H1 (cell line): ENCODE results near the gene IARS2. TPM values are rescaled to one million over a fixed set of nuclear protein-coding genes. Genes with fewer than 3 reads are reported as not detected.

Experiments used
- CTCF ChIA-PET: fragments of 300-600 bp; sonication (Branson Sonifier 250); formaldehyde crosslinking; loops from one replicate; lab custom pipeline; 2021; ENCODE audit not compliant: partially characterized antibody; lab: Charles Lee
- POLR2A ChIA-PET: fragments of 300-600 bp; sonication (Branson Sonifier 250); formaldehyde crosslinking; loops from one replicate; lab custom pipeline; 2021; ENCODE audit warnings: inconsistent platforms; ENCODE audit not compliant: partially characterized antibody; lab: Charles Lee
- DNase-seq, 2 experiments: peaks; one replicate each; pipeline versions ENCODE4 v3.0.0 to v3.0.0-alpha.2; 2010 to 2022; ENCODE audit warnings: low spot score in 2 of 2, low read depth in 1 of 2, mixed read lengths in 1 of 2
- FAIRE-seq: peaks from 2 replicates; lab custom pipeline; 2011; peaks lifted over from hg19 to GRCh38; lab: Jason Lieb, UNC
- H2AFZ ChIP-seq: 2 replicates; pipeline ENCODE4 v1.8.1; 2012; ENCODE audit warnings: low read length, inconsistent platforms
- H2AK5ac ChIP-seq: 2 replicates; pipeline ENCODE4 v1.6.1; 2013; ENCODE audit warnings: low read depth, low read length
- H2BK120ac ChIP-seq: replicated peaks from 2 replicates; pipeline ENCODE3; 2013; ENCODE audit warnings: low read depth, low read length, inconsistent platforms
- H2BK12ac ChIP-seq: 2 replicates; pipeline ENCODE4 v1.6.1; 2013; ENCODE audit warnings: low read depth, low read length
- H2BK15ac ChIP-seq: 2 replicates; pipeline ENCODE4 v1.6.1; 2013; ENCODE audit warnings: low read length
- H2BK20ac ChIP-seq: 2 replicates; pipeline ENCODE4 v1.6.1; 2013; ENCODE audit warnings: low read length
- H2BK5ac ChIP-seq: 2 replicates; pipeline ENCODE4 v1.6.1; 2013; ENCODE audit warnings: low read depth, low read length
- H3K14ac ChIP-seq: 2 replicates; pipeline ENCODE4 v1.6.1; 2013; ENCODE audit warnings: inconsistent platforms; ENCODE audit not compliant: insufficient read length
- H3K18ac ChIP-seq: 2 replicates; pipeline ENCODE4 v1.6.1; 2013; ENCODE audit warnings: low read length; ENCODE audit errors: extremely low read depth
- H3K23ac ChIP-seq: 2 replicates; pipeline ENCODE4 v1.6.1; 2013; ENCODE audit warnings: inconsistent platforms; ENCODE audit not compliant: insufficient read length
- H3K23me2 ChIP-seq: 2 replicates; pipeline ENCODE4 v1.6.1; 2013; ENCODE audit warnings: low read depth, low read length
- H3K27ac ChIP-seq: 2 replicates; pipeline ENCODE4 v1.6.1; 2011; ENCODE audit warnings: low read depth, low read length, inconsistent platforms
- H3K27me3 ChIP-seq, 4 experiments: replicated peaks in 1 of 4; 1 replicate in 1 of 4; 2 replicates in 3 of 4; pipeline versions ENCODE4 v1.6.1 to v1.8.1; 2011 to 2013; ENCODE audit warnings: low read length in 3 of 4, mild to moderate bottlenecking in 3 of 4, inconsistent platforms in 2 of 4, mixed read lengths in 2 of 4, moderate library complexity in 1 of 4; ENCODE audit not compliant: control insufficient read depth in 3 of 4, insufficient read depth in 3 of 4; ENCODE audit errors: extremely low read depth in 1 of 4
- H3K36me3 ChIP-seq, 4 experiments: 2 replicates each; pipeline versions ENCODE4 v1.6.1 to v1.8.1; 2011 to 2013; ENCODE audit warnings: mild to moderate bottlenecking in 4 of 4, low read length in 3 of 4, moderate library complexity in 2 of 4, control low read depth in 1 of 4, inconsistent platforms in 1 of 4; ENCODE audit not compliant: insufficient read depth in 4 of 4, control insufficient read depth in 2 of 4
- H3K4ac ChIP-seq: replicated peaks from 2 replicates; pipeline ENCODE3; 2013; ENCODE audit warnings: low read length, low read depth, mixed read lengths, inconsistent platforms; ENCODE audit not compliant: insufficient read length
- H3K4me1 ChIP-seq, 4 experiments: replicated peaks in 1 of 4; 1 replicate in 1 of 4; 2 replicates in 3 of 4; pipeline versions ENCODE4 v1.6.1 to v1.8.1; 2011 to 2013; ENCODE audit warnings: low read length in 3 of 4, inconsistent platforms in 2 of 4, mixed read lengths in 1 of 4; ENCODE audit not compliant: insufficient read depth in 4 of 4, control insufficient read depth in 3 of 4
- H3K4me2 ChIP-seq, 2 experiments: 2 replicates each; pipeline versions ENCODE4 v1.6.1 to v1.8.1; 2011 to 2013; ENCODE audit warnings: low read depth in 2 of 2, low read length in 2 of 2, control low read depth in 1 of 2, inconsistent platforms in 1 of 2, mild to moderate bottlenecking in 1 of 2; ENCODE audit not compliant: insufficient read depth in 1 of 2
- H3K4me3 ChIP-seq, 4 experiments: fragments of 200-600, 300-600 bp in 1 of 4; sonication (generic), shearing (Covaris generic), sonication (Bioruptor Twin) in 1 of 4; 2 replicates each; pipeline versions ENCODE4 v1.5.1 to v1.8.1; 2011 to 2016; ENCODE audit warnings: low read length in 4 of 4, low read depth in 3 of 4, control low read depth in 2 of 4, inconsistent platforms in 2 of 4, mild to moderate bottlenecking in 2 of 4, mixed read lengths in 1 of 4, moderate library complexity in 1 of 4; ENCODE audit not compliant: insufficient read depth in 2 of 4; ENCODE audit errors: extremely low read depth in 1 of 4
- H3K56ac ChIP-seq: replicated peaks from 2 replicates; pipeline ENCODE3; 2013; ENCODE audit warnings: low read depth, mild to moderate bottlenecking, mixed read lengths, low read length, inconsistent platforms; ENCODE audit not compliant: insufficient read length
- H3K79me1 ChIP-seq: 2 replicates; pipeline ENCODE4 v1.6.1; 2013; ENCODE audit warnings: low read depth, low read length, control low read depth
- H3K79me2 ChIP-seq, 2 experiments: 2 replicates each; pipeline versions ENCODE4 v1.6.1 to v1.8.1; 2012 to 2013; ENCODE audit warnings: low read length in 2 of 2, mild to moderate bottlenecking in 2 of 2, inconsistent platforms in 1 of 2; ENCODE audit not compliant: insufficient read depth in 2 of 2, control insufficient read depth in 1 of 2
- H3K9ac ChIP-seq, 4 experiments: replicated peaks in 1 of 4; 1 replicate in 1 of 4; 2 replicates in 3 of 4; pipeline versions ENCODE4 v1.6.1 to v1.8.1; 2011 to 2013; ENCODE audit warnings: low read depth in 3 of 4, low read length in 3 of 4, control low read depth in 2 of 4, mild to moderate bottlenecking in 2 of 4, moderate library complexity in 2 of 4, inconsistent platforms in 1 of 4; ENCODE audit errors: extremely low read depth in 1 of 4
- H3K9me3 ChIP-seq, 2 experiments: 2 replicates each; pipeline versions ENCODE4 v1.6.1 to v1.8.1; 2012 to 2013; ENCODE audit warnings: mild to moderate bottlenecking in 2 of 2, moderate library complexity in 2 of 2, control low read depth in 1 of 2, inconsistent platforms in 1 of 2, low read depth in 1 of 2, low read length in 1 of 2, mixed read lengths in 1 of 2; ENCODE audit not compliant: insufficient read depth in 2 of 2
- H4K20me1 ChIP-seq, 2 experiments: replicated peaks in 1 of 2; 2 replicates each; pipeline versions ENCODE3 to v1.8.1; 2011 to 2013; ENCODE audit warnings: inconsistent platforms in 2 of 2, low read length in 2 of 2, mild to moderate bottlenecking in 1 of 2; ENCODE audit not compliant: insufficient read depth in 2 of 2, control insufficient read depth in 1 of 2
- H4K5ac ChIP-seq: 2 replicates; pipeline ENCODE4 v1.6.1; 2013; ENCODE audit warnings: low read length, low read depth, mixed read lengths, inconsistent platforms; ENCODE audit not compliant: insufficient read length
- H4K8ac ChIP-seq: 2 replicates; pipeline ENCODE4 v1.8.0; 2013; ENCODE audit warnings: mild to moderate bottlenecking, moderate library complexity, low read length, inconsistent platforms; ENCODE audit not compliant: insufficient read depth; ENCODE audit errors: extremely low read depth
- H4K91ac ChIP-seq: replicated peaks from 2 replicates; pipeline ENCODE3; 2013; ENCODE audit warnings: low read length, mixed read lengths, inconsistent platforms; ENCODE audit not compliant: insufficient read length
- ASH2L ChIP-seq: fragments of 200-600, 300-600 bp; sonication (generic); IDR thresholded peaks from one replicate; pipeline ENCODE4 v1.7.1; 2017; ENCODE audit warnings: low read length
- BRCA1 ChIP-seq: IDR thresholded peaks from 2 replicates; pipeline ENCODE4 v1.6.1; 2012; ENCODE audit warnings: low read depth, low read length, improper control_type of control experiment
- CBX8 ChIP-seq: fragments of 300-800, 300-1000 bp; sonication (generic); IDR thresholded peaks from 2 replicates; pipeline ENCODE4 v1.7.1; 2016; ENCODE audit warnings: low read depth, low read length, borderline replicate concordance
- CHD1 ChIP-seq: IDR thresholded peaks from 2 replicates; pipeline ENCODE4 v1.6.1; 2012; ENCODE audit warnings: low read depth, low read length, improper control_type of control experiment
- GABPA ChIP-seq: IDR thresholded peaks from 2 replicates; pipeline ENCODE4 v1.6.1; 2011; ENCODE audit warnings: mild to moderate bottlenecking, low read length, moderate library complexity, borderline replicate concordance; ENCODE audit not compliant: insufficient read depth
- MAFK ChIP-seq: IDR thresholded peaks from 2 replicates; pipeline ENCODE4 v1.6.1; 2012; ENCODE audit warnings: low read depth, mild to moderate bottlenecking, improper control_type of control experiment, low read length
- POLR2AphosphoS5 ChIP-seq: IDR thresholded peaks from 2 replicates; pipeline ENCODE4 v1.6.1; 2011; ENCODE audit warnings: low read depth, low read length
- RNF2 ChIP-seq: fragments of 200-900, 300-1000 bp; sonication (generic); IDR thresholded peaks from 2 replicates; pipeline ENCODE4 v1.7.1; 2016; ENCODE audit warnings: borderline replicate concordance, low read depth, mild to moderate bottlenecking, antibody characterized with exemption, low read length; ENCODE audit not compliant: poor library complexity, severe bottlenecking; ENCODE audit errors: missing control alignments
- SP1 ChIP-seq: IDR thresholded peaks from 2 replicates; pipeline ENCODE4 v1.6.1; 2011; ENCODE audit warnings: low read depth, low read length
- SUZ12 ChIP-seq: fragments of 200-600 bp; sonication (generic); IDR thresholded peaks from 2 replicates; pipeline ENCODE4 v1.6.1; 2012; ENCODE audit warnings: mild to moderate bottlenecking, inconsistent platforms, low read length, moderate library complexity, mixed read lengths
- TAF1 ChIP-seq: IDR thresholded peaks from 2 replicates; pipeline ENCODE4 v1.6.1; 2011; ENCODE audit warnings: mild to moderate bottlenecking, low read depth, low read length
- TEAD4 ChIP-seq: IDR thresholded peaks from 2 replicates; pipeline ENCODE4 v1.6.1; 2012; ENCODE audit warnings: low read depth, low read length, inconsistent platforms, mixed read lengths
- ZNF274 ChIP-seq: IDR thresholded peaks from 2 replicates; pipeline ENCODE4 v1.7.0; 2012; ENCODE audit warnings: low read length, borderline replicate concordance; ENCODE audit errors: extremely low read depth
- WGBS, 2 experiments: shearing (Covaris generic) in 1 of 2; methylation state at CpG; one replicate each; pipeline versions ENCODE4 v1.1.6 to v1.1.7; 2013 to 2015; ENCODE audit warnings: low lambda C conversion rate in 2 of 2, mixed read lengths in 2 of 2, inconsistent platforms in 1 of 2, low coverage in 1 of 2, missing lambda C conversion rate in 1 of 2; ENCODE audit not compliant: insufficient replicate concordance in 2 of 2, insufficient coverage in 1 of 2, insufficient read length in 1 of 2; ENCODE audit errors: extremely low coverage in 1 of 2, missing lambda C conversion rate in 1 of 2; 5-methylcytosine and 5-hydroxymethylcytosine counted together
- polyA plus RNA-seq, 7 experiments: library from polyadenylated mRNA; depleted of rRNA in 3 of 7; stranded (reverse) in 5 of 7; unstranded in 2 of 7; fragments of >200 nt in 5 of 7; fragments of 200-250 nt in 2 of 7; gene quantifications; 1 replicate in 5 of 7; 2 replicates in 1 of 7; 4 replicates in 1 of 7; pipeline versions ENCODE4 v1.2.1 to v1.2.3, GENCODE V29; 2011 to 2013; ENCODE audit warnings: missing spikeins in 2 of 7, mixed read lengths in 2 of 7
- total RNA-seq: library from RNA; stranded (reverse); fragmentation: NEBNext Ultra II Directional; extraction: Animal tissue kit (Norgen Biotek cat#: 25700); gene quantifications from 2 replicates; pipeline ENCODE4 v1.2.1, GENCODE V29; 2021

The IARS2 gene
- total and polyA plus RNA-seq, 2 of the 8 experiments (the other 6 are each of a cell fraction or from before 2014, with no cell fraction given), result 15.0 to 69.8 TPM

DNA sequence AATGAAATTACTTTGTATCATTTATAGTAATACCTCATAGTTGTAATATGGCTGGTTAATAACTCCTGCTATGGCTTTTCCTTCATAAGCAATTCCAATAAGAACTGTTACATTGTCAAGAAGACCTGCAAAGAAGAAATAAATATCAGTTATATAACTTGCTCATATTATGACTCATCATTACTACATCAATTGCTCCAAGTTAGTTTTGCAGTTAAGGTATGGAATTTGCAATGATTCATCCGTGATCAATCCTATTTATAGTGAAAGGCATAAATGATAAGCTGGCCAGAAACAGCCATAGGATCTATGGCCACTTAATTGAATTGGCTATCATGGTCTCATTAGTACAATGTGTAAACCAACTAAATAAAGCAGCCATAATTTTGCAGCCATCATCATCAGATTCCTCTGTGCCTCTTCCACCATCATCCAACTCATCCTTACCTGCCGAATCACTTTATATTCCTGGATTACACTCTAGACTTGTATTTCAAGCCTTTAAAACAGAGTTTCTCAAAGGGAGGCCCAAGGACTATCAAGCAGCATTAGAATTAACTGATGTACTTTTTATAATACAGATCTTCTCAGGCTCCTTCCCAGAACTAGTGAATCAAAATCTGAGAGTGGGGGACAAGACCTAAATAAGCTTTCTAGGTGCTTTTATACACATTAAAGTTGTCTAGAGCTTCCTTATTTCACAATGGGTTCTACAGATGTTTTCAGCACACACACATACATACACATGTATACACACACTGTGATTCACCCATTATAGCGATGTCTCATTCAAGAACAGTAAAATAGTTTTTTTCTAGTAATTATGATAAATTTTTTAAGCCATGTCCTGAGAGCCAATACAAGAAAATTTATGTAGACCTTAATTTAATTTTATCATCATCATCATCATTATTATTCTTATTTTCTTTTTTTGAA is 26.4 kb upstream of the IARS2 start:
- Histone ChIP-seq H3K18ac (no peak overlapping the region), H3K4ac (no peak overlapping the region), H3K9ac (no peak overlapping the region), H4K5ac (no peak overlapping the region), H4K8ac (no peak overlapping the region), H2BK120ac (no peak overlapping the region), H2AK5ac (no peak overlapping the region), H4K20me1 (no peaks in the 10 kb centered on the region), H3K14ac (no peak overlapping the region), H3K23ac (no peak overlapping the region), H3K9me3 (no peaks in the 10 kb centered on the region), H3K56ac (no peak overlapping the region), H3K4me1 (no peaks in the 10 kb centered on the region), H2BK15ac (no peak overlapping the region), H3K4me2 (no peak overlapping the region), H2AFZ (no peak overlapping the region), H3K79me1 (no peaks in the 10 kb centered on the region), H2BK5ac (no peak overlapping the region), H3K23me2 (no peaks in the 10 kb centered on the region), H3K27me3 (no peaks in the 10 kb centered on the region), H2BK20ac (no peak overlapping the region), H3K36me3 (peaks cover 0 to 14% (median 1%) of the 10 kb centered on the region in 4 experiments; a peak in 4 of 8 replicates), H4K91ac (no peak overlapping the region), H3K27ac (no peak overlapping the region), H3K4me3 (no peak overlapping the region), H3K79me2 (no peaks in the 10 kb centered on the region), H2BK12ac (no peak overlapping the region)
- FAIRE-seq (no peak), DNase-seq (no peak)
- WGBS, 2 experiments, result 84% methylated on average over 3 of the region's 3 CpGs; no CpG with 5 or more reads in 1 of the 2 experiments
- CTCF ChIA-PET, result interaction anchor here (1.1 to 2.7 kb wide), 5 partner anchors 18 to 709 kb away, joined by 3 to 11 read pairs (median 4); no protein-coding TSS in a partner anchor
- POLR2A ChIA-PET, result no interaction called here
- TF ChIP-seq MAFK (no peak), ZNF274 (no peak), TAF1 (no peak), BRCA1 (no peak), CBX8 (no peak), GABPA (no peak), ASH2L (no peak), SP1 (no peak), CHD1 (no peak), RNF2 (no peak), TEAD4 (no peak), SUZ12 (no peak), POLR2AphosphoS5 (no peak)
